Brain microvascular endothelial cell (primary cell): ENCODE results near the gene PDSS2.

Experiments used
- DNase-seq: peaks from one replicate; pipeline ENCODE4 v3.0.0-alpha.2; 2020
- H3K27ac ChIP-seq: fragments of 250-450 bp; sonication (Bioruptor Pico); 2 replicates; pipeline ENCODE4 v1.5.1; 2020; ENCODE audit warnings: mild to moderate bottlenecking, moderate library complexity
- H3K27me3 ChIP-seq: fragments of 250-450 bp; sonication (Bioruptor Pico); replicated peaks from 2 replicates; pipeline ENCODE4 v1.5.1; 2020; ENCODE audit warnings: mild to moderate bottlenecking
- H3K36me3 ChIP-seq: fragments of 250-450 bp; sonication (Bioruptor Pico); replicated peaks from 2 replicates; pipeline ENCODE4 v1.5.1; 2020; ENCODE audit warnings: mild to moderate bottlenecking
- H3K4me3 ChIP-seq: 2 replicates; pipeline ENCODE4 v1.5.1; 2011; ENCODE audit warnings: low read depth, mild to moderate bottlenecking, control low read depth, low read length, moderate library complexity
- in situ Hi-C: cut with HindIII; loops from 2 replicates; pipeline ENCODE4 v1.10.0; 2017; ENCODE audit warnings: low sequenced_read_pairs, low pct_ligation_motif_present
- TF ChIP-seq, protein P1 (sequence below): IDR thresholded peaks from 2 replicates; pipeline ENCODE4 v1.5.1; 2011; ENCODE audit warnings: low read depth, mild to moderate bottlenecking, moderate library complexity, low read length, control low read depth, inconsistent platforms; ENCODE audit errors: missing control alignments

PDSS2 gene

DNA sequence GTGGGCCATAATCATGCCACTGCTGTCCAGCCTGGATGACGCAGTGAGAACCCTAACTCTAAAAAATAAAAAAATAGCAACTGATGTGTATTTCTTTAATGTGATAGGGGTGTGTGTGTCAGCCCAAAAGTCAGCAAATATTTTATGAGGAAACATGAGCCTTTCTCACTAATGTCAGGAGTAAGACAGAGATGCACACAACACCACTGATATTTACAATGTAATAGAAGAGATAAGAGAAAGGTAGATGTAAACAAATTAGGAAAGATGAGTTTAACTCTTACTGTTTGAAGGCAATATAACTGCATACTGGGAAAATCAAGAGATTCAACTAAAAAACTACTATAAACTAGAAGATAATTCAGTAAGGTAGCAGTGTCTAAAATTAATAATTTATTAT is 244.0 kb downstream of the PDSS2 start:
- no peak for DNase-seq
- H3K27me3 ChIP-seq: no peaks in the 10 kb centered on the region
- in situ Hi-C loops: no loop called here
- no peaks in the 10 kb centered on the region for H3K36me3 ChIP-seq
- H3K27ac ChIP-seq: no peak overlapping the region
- no peak overlapping the region for H3K4me3 ChIP-seq
- TF ChIP-seq, protein P1, sequence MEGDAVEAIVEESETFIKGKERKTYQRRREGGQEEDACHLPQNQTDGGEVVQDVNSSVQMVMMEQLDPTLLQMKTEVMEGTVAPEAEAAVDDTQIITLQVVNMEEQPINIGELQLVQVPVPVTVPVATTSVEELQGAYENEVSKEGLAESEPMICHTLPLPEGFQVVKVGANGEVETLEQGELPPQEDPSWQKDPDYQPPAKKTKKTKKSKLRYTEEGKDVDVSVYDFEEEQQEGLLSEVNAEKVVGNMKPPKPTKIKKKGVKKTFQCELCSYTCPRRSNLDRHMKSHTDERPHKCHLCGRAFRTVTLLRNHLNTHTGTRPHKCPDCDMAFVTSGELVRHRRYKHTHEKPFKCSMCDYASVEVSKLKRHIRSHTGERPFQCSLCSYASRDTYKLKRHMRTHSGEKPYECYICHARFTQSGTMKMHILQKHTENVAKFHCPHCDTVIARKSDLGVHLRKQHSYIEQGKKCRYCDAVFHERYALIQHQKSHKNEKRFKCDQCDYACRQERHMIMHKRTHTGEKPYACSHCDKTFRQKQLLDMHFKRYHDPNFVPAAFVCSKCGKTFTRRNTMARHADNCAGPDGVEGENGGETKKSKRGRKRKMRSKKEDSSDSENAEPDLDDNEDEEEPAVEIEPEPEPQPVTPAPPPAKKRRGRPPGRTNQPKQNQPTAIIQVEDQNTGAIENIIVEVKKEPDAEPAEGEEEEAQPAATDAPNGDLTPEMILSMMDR: no peak

DNA sequence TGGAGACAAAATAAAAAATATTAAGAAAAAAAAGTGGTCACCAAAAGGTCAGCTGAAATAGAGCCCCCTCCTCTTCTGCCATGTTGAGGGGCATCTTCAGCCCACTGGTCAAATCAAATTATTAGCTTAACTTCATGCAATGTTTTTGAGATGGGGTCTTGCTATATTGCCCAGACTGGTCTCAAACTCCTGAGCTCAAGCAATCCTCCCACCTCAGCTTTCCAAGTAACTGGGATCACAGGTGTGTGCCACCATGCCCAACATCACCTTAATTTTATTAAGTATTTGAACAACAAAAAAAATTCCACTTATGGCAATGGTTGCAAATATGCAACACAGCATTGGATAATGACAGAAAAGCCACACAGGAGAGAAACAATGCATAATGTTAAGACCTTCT is 244.7 kb downstream of the PDSS2 start:
- in situ Hi-C loops: no loop called here
- TF ChIP-seq, protein P1: no peak
- H3K27ac ChIP-seq: no peak overlapping the region
- no peaks in the 10 kb centered on the region for H3K36me3 ChIP-seq
- no peak overlapping the region for H3K4me3 ChIP-seq
- no peak for DNase-seq
- no peaks in the 10 kb centered on the region for H3K27me3 ChIP-seq

DNA sequence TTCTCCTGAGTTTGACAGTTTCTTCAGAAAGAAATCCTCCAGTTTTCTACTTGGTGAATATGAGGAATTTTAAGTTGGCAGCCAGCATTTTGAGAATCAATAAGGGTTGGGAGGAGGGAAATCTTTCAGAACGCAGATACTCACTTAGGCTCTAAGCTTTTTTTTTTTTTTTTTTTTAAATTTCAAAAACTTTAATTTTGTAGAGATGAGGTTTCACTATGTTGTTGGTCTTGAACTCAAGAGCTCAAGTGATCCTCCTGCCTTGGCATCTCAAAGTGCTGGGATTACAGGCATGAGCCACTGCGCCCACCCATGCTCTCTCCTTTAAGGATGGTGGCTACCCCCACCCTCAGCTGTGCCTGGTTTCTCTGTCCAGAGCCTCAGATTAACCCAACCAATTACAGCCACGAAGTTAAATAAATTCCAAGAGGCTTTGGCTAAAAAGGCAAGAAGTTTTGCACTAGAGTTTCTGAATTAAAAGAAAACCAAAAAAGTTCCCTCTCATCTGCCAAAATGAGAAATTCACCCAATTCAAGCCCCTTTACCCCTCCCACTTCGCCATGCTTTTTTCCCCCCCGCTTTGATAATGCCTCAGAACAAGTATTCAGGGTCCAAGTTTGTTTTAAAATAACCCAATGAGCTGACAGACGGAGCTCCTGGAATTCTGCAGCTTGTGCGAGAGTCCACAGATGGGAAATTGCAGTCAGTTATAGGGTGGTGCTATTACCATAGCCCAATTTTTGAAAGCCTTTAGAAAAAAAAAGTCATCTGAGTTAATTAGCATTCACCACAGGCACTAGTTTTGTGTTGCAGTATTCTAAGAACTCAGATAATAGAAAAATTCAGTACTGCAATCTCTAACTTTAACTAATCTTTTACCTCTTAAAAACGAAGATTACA is 249.7 kb downstream of the PDSS2 start:
- in situ Hi-C loops: no loop called here
- Histone ChIP-seq H3K36me3 (no peaks in the 10 kb centered on the region), H3K27me3 (no peaks in the 10 kb centered on the region), H3K4me3 (no peak overlapping the region), H3K27ac (no peak overlapping the region)
- TF ChIP-seq, protein P1: no peak
- no peak for DNase-seq

DNA sequence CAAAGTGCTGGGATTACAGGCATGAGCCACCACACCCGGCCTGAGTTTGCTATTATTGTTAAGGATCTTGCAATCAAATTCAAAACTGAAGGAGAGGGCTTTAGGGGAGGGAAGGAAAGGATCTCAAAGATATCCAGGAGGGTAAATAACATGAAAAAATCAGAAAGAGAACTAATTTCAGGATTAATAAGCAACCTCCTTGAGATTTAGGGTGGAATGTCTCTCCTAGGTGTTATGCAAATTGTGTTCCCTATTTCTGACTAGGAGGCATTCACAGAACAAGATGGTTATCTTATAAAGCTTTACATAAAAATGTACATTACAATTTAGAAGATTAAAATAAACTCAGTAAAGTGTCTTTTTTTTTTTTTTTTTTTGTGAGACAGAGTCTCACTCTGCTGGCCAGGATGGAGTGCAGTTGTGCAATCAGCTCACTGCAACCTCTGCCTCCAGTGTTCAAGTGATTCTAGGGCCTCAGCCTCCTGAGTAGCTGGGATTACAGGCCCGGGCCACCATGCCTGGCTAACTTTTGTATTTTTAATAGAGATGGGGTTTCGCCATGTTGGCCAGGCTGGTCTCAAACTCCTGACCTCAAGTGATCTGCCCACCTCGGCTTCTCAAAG is 252.0 kb downstream of the PDSS2 start:
- TF ChIP-seq, protein P1: no peak
- H3K4me3 ChIP-seq: no peak overlapping the region
- no peak for DNase-seq
- in situ Hi-C loops: no loop called here
- no peak overlapping the region for H3K27ac ChIP-seq
- H3K27me3 ChIP-seq: no peaks in the 10 kb centered on the region
- H3K36me3 ChIP-seq: no peaks in the 10 kb centered on the region

DNA sequence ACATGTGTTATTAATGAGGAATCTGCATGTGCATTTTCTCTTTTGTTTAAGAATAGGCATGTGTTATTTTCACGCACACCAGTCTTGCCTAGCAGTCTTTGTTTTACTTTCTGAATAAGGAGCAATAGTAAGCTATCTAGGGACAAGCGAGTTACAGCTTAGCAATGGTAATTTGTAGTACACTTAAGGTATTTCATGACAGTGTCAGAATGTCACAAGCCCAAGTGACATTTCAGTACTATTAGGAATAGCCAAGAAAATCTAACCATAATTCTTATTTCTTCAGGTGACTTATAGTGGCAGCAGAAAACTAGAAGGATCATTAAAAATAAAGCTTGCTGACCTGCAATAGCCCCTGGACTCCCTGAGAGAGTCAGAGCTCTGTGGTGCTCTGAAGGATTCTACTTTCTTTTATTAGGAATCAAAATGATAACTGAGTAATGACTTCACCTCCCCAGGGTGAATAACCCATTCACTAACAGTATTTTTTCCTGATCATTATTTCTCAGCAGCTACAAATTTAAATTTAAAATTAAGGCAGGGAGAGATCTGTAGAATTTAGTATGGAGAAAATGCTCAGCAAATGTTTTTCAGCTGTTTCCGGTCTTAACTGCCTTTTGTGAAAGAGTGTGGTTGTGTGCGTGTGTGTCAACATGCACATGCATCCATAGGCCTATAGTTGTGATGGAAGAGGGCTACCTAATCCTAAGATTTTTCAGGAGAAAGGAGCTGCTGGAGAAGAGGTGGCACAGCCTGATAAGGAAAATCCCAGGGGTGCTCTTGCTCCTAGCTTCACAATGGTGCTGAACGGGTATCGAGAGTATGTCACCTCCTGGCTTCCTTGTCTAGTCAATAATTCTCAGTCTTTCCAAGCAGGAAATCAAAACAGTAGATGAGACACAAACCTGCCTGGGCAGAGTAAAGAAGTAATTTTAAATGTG is 254.0 kb downstream of the PDSS2 start:
- no peak for DNase-seq
- Histone ChIP-seq H3K36me3 (no peaks in the 10 kb centered on the region), H3K27ac (no peak overlapping the region), H3K4me3 (no peak overlapping the region), H3K27me3 (no peaks in the 10 kb centered on the region)
- in situ Hi-C loops: no loop called here
- TF ChIP-seq, protein P1: no peak
